GM18498 (cell line): ENCODE results near the gene PTTG1IP.

Experiments used
- ATAC-seq: cut with Tn5 transposase; IDR thresholded peaks from one replicate; pipeline ENCODE4 v1.9.1; 2021; ENCODE audit warnings: mild to moderate bottlenecking, moderate library complexity; ENCODE audit not compliant: unreplicated experiment

PTTG1IP gene

GRCh38 chr21:44910229-44911067 is 37.0 kb upstream of the PTTG1IP start:
- ATAC-seq = no peak

GRCh38 chr21:44909719-44910118 is 36.2 kb upstream of the PTTG1IP start:
- no peak for ATAC-seq

GRCh38 chr21:44908908-44909307 is 35.4 kb upstream of the PTTG1IP start:
- no peak for ATAC-seq

GRCh38 chr21:44907966-44908895 is 34.7 kb upstream of the PTTG1IP start:
- ATAC-seq = no peak

GRCh38 chr21:44907225-44907965 is 33.9 kb upstream of the PTTG1IP start:
- ATAC-seq = no peak

GRCh38 chr21:44905728-44906090 is 32.2 kb upstream of the PTTG1IP start:
- ATAC-seq = no peak

- no peak for ATAC-seq
Measured at GRCh38 chr21:44905016-44905727, 31.7 kb upstream of the PTTG1IP start.

- ATAC-seq = no peak
Measured at GRCh38 chr21:44904141-44904923, 30.8 kb upstream of the PTTG1IP start.

- ATAC-seq = no peak
Measured at GRCh38 chr21:44903689-44904088, 30.2 kb upstream of the PTTG1IP start.

- no peak for ATAC-seq
Measured at GRCh38 chr21:44903050-44903685, 29.7 kb upstream of the PTTG1IP start.

GRCh38 chr21:44902268-44903049 is 29.0 kb upstream of the PTTG1IP start:
- ATAC-seq = no peak

- no peak for ATAC-seq
Measured at GRCh38 chr21:44901391-44902074, 28.0 kb upstream of the PTTG1IP start.

GRCh38 chr21:44900559-44901251 is 27.2 kb upstream of the PTTG1IP start:
- ATAC-seq = no peak

GRCh38 chr21:44899768-44900558 is 26.5 kb upstream of the PTTG1IP start:
- ATAC-seq = no peak

- ATAC-seq = no peak
Measured at GRCh38 chr21:44898851-44899767, 25.6 kb upstream of the PTTG1IP start.
